HG03565 (cell line): ENCODE results near the gene NPW.

Source experiments
- ATAC-seq: cut with Tn5 transposase; IDR thresholded peaks from one replicate; pipeline ENCODE4 v1.9.1; 2021; ENCODE audit warnings: mild to moderate bottlenecking, moderate library complexity; ENCODE audit not compliant: unreplicated experiment

The NPW gene

DNA sequence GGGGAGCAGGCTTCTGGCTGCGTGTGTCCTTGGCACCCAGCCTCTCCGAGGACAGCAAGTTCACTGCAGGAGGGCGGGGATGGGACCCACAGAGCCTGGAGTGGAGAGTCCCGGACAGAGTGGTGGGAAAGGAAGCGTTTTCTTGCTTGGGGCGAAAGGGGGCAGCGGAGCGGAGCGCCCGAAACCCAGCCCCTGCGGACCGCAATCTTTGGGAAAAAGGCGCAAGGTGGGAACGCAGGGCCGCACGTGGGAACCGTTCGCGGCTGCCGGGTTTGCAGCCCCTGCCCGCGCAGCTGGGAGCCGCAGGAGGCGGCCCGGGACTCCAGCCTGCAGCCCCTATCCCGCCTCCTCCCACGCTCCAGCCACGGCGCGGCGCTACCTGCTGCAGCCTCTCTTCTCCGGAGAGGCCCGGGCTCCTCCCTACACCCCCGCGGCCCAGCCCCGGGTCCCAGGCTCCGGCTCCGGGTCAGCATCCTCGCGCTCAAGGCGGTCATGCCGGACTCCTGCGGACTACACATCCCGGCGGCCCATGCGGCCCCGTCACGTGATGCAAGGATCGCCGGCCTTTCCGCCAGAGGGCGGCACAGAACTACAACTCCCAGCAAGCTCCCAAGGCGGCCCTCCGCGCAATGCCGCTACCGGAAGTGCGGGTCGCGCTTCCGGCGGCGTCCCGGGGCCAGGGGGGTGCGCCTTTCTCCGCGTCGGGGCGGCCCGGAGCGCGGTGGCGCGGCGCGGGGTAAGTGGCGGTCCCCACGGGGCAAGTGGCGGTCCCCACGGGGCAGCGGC lies 27.9 kb downstream of the NPW start, which contains the start of the genes NTHL1 and TSC2:
Gene NTHL1, minus strand, starts transcription at position 505 of the 786 bp plus-strand sequence. Its CDS starts 11 bp downstream, at position 494.
Gene TSC2, plus strand, starts transcription at position 656 of the 786 bp plus-strand sequence. CDS start 631 bp downstream, outside the sequence.
- peak; percentile 88 for ATAC-seq

DNA sequence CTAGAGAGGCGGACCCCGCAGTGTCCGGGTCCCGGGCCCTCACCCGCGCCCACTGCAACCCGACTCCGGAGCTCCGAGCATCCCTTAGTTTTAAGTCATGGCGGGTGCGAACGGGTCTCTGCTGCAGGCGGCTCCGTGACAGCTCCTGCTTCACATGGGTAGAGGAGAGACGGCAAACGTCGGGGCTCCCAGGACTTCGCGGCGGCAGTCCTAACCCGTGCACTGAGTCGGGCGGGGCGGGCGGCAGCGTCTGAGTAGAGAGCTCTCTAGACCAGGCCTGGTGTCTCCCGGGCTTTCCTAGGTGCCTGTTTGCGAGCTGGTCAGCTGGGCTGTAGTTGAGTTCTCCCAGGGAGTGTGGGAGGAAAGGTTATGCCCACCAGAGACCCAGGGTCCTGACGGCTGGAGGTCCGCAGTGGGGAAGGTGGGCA lies 28.5 kb downstream of the NPW start:
- no peak for ATAC-seq

- no peak for ATAC-seq
Observed at GRCh38 chr16:2053211-2053610, 33.6 kb downstream of the NPW start.

- ATAC-seq, result no peak
Observed at GRCh38 chr16:2053897-2054296, 34.3 kb downstream of the NPW start.

DNA sequence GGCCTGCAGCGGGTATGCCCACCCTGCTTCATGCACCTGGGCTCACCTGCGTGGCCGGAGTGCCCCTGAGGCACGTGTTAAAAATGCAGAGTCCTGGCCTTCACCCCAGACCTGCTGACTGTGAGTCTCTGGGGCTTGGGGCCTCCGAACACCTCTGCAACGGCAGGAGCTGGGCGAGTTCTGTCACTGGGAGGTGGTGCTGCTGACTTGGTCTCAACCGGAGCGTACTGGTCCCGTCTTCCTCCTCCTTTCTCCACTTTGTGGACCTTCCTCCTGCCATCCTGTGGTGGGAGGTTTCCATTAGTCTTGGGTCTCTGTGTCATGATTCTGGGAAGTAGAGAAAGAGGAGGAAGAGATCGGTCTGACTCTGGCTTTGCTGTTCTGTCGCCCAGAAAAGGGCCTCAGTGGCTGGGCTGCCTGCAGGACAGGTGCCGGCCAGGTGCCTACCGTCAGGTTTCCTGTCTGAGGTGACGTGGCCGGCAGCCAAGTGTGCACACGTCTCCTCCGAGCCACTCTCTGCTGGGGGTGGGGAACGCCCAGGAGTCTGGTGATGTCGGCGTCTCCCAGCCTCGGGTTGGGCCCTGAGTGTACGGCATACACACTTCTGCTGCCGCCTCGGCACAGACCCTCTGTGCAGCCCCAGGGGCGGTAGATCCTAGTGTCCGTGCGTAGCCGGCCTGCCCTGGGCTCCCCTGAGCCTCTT lies 35.1 kb downstream of the NPW start:
- ATAC-seq, result no peak

DNA sequence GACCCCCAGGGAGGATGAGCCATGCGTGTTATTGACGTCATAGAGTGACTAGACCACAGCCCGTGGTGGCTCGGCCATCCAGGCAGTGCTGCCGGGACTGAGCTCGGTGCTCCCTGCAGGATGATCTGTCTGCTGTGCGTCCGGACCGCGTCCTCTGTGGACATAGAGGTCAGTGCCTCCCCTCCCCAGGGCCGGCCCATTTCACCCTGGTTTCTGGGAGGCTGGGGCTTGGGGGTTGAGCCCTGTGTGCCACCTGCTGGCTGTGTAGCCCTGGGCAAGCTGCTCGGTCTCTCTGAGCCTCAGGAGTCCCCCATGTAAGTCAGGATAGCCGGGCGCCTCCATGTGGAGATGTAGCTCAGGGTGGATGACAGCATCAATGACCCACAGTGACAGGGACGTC lies 36.5 kb downstream of the NPW start:
- ATAC-seq, result no peak

- no peak for ATAC-seq
Observed at GRCh38 chr16:2056681-2057407, 37.3 kb downstream of the NPW start.

GRCh38 chr16:2057438-2057837 lies 37.9 kb downstream of the NPW start:
- ATAC-seq, result no peak

DNA sequence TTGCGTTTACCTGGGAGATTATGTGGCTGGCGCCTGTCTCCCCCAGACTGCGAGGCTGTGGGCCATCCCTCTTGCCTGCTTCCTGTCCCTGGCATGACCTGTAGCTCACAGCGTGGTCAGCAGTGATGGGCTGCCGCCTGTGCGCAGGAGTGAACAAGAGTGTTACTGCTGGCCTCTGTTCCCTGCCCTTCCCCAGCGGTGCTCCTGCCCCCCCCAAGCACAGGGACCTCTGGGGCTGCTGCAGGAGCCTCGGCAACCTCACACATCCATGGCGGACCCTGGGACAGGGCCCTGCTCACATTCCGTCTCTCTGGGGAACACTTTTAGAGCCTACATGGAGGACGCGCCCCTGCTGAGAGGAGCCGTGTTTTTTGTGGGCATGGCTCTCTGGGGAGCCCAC lies 38.8 kb downstream of the NPW start:
- ATAC-seq, result no peak

- ATAC-seq, result no peak
Observed at GRCh38 chr16:2058872-2059271, 39.3 kb downstream of the NPW start.

GRCh38 chr16:2060346-2060745 lies 40.8 kb downstream of the NPW start:
- no peak for ATAC-seq

GRCh38 chr16:2061023-2061422 lies 41.4 kb downstream of the NPW start:
- ATAC-seq, result no peak

- no peak for ATAC-seq
Observed at GRCh38 chr16:2061526-2061925, 41.9 kb downstream of the NPW start.

- ATAC-seq, result no peak
Observed at GRCh38 chr16:2062801-2063200, 43.2 kb downstream of the NPW start.

GRCh38 chr16:2063861-2064260 lies 44.3 kb downstream of the NPW start:
- ATAC-seq, result no peak

DNA sequence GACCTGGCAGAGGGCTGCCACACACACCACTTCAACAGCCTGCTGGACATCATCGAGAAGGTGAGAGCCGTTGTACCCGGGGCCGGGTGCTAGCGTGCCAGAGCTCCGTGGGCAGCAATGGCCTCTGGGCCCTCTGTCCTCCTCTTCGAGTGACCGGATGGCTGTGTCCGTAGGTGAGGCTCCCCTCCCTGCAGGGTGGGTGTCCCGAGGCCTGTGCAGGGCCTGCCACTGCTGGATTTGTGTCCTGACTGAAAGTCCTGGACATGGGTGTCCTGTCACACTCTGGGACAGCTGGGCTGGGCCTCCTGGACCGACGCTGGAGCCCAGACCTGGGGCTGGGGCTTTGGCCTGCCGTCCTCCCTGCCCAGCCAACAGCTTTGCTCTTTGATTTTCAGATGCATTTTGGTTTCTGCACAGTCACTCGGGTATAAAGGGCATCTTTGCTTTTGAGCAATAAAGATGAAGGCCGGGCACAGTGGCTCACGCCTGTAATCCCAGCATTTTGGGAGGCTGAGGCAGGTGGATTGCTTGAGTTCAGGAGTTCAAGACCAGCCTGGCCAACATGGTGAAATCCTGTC lies 44.9 kb downstream of the NPW start:
- no peak for ATAC-seq

- ATAC-seq, result no peak
Observed at GRCh38 chr16:2066139-2066538, 46.6 kb downstream of the NPW start.
